HepG2 (cell line): ENCODE data around the gene MRGPRF. TPM values are rescaled to one million over a fixed set of nuclear protein-coding genes. Genes with fewer than 3 reads are reported as not detected.
A peak's percentile ranks its signal among the peaks of the same experiment; 100 is the strongest.

Experiments
- AHR ChIP-seq: IDR thresholded peaks from 2 replicates; pipeline ENCODE4 v1.6.1; 2018; ENCODE audit warnings: missing genetic modification reagents, missing compliant biosample characterization
- RORA ChIP-seq: sonication (generic); formaldehyde crosslinking; IDR thresholded peaks from 2 replicates; pipeline ENCODE4 v1.5.0; 2020; ENCODE audit warnings: mild to moderate bottlenecking, missing genetic modification reagents, moderate library complexity
- SP140L ChIP-seq: sonication (generic); formaldehyde crosslinking; IDR thresholded peaks from 2 replicates; pipeline ENCODE4 v1.4.0; 2020; ENCODE audit warnings: missing genetic modification reagents, borderline replicate concordance
- ZFX ChIP-seq: sonication (generic); formaldehyde crosslinking; IDR thresholded peaks from 2 replicates; pipeline ENCODE4 v1.4.0; 2020; ENCODE audit warnings: mild to moderate bottlenecking, low read depth, missing genetic modification reagents, moderate library complexity
- ZNF468 ChIP-seq: sonication (generic); formaldehyde crosslinking; IDR thresholded peaks from 2 replicates; pipeline ENCODE4 v1.8.0; 2022; ENCODE audit warnings: mild to moderate bottlenecking, moderate library complexity, missing genetic modification reagents
- ZNF484 ChIP-seq: sonication (generic); formaldehyde crosslinking; IDR thresholded peaks from 2 replicates; pipeline ENCODE4 v1.5.1; 2020; ENCODE audit warnings: mild to moderate bottlenecking, low read depth, missing genetic modification reagents, borderline replicate concordance
- ZNF589 ChIP-seq: sonication (generic); formaldehyde crosslinking; conservative IDR thresholded peaks from 2 replicates; pipeline ENCODE4 v1.8.0; 2022; ENCODE audit warnings: mild to moderate bottlenecking, moderate library complexity, missing genetic modification reagents
- ZNF782 ChIP-seq: sonication (generic); formaldehyde crosslinking; IDR thresholded peaks from 2 replicates; pipeline ENCODE4 v1.4.0; 2020; ENCODE audit warnings: missing genetic modification reagents, mild to moderate bottlenecking, borderline replicate concordance
- polyA plus RNA-seq, 8 experiments: library from polyadenylated mRNA; depleted of rRNA in 3 of 8; stranded (reverse) in 7 of 8; unstranded in 1 of 8; fragments of >200 nt; fragmentation: Illumina TruSeq in 4 of 8; extraction: Trizol in 4 of 8; gene quantifications; 2 replicates each; pipeline versions ENCODE4 v1.2.1 to v1.2.3, GENCODE V29; 2011 to 2016; ENCODE audit warnings: low read depth in 4 of 8, missing spikeins in 1 of 8, mixed read lengths in 1 of 8; ENCODE audit not compliant: insufficient read depth in 1 of 8
- total RNA-seq, 5 experiments: library from RNA; depleted of rRNA; stranded (reverse); fragments of >200 nt; fragmentation: Illumina TruSeq; extraction: Trizol; gene quantifications; 2 replicates each; pipeline ENCODE4 v1.2.3, GENCODE V29; 2016; ENCODE audit warnings: low read depth in 1 of 5
- TF ChIP-seq, protein P1 (sequence below): IDR thresholded peaks from 2 replicates; pipeline ENCODE4 v1.4.0; 2020; ENCODE audit warnings: mild to moderate bottlenecking, missing genetic modification reagents
- TF ChIP-seq, protein P2 (sequence below): IDR thresholded peaks from 2 replicates; pipeline ENCODE4 v1.6.1; 2016
- TF ChIP-seq, protein P3 (sequence below): sonication (generic); formaldehyde crosslinking; IDR thresholded peaks from 2 replicates; pipeline ENCODE4 v1.5.0; 2020; ENCODE audit warnings: mild to moderate bottlenecking, missing genetic modification reagents, moderate library complexity
- TF ChIP-seq, protein P4 (sequence below): sonication (generic); formaldehyde crosslinking; IDR thresholded peaks from 2 replicates; pipeline ENCODE4 v1.9.0; 2021; ENCODE audit warnings: missing genetic modification reagents, borderline replicate concordance
- TF ChIP-seq, protein P5 (sequence below): sonication (generic); formaldehyde crosslinking; conservative IDR thresholded peaks from 2 replicates; pipeline ENCODE4 v1.8.0; 2022; ENCODE audit warnings: mild to moderate bottlenecking, moderate library complexity, missing genetic modification reagents

The MRGPRF gene
- total and polyA plus RNA-seq, 2 of the 13 experiments (the other 11 are each of a cell fraction or from before 2014, with no cell fraction given): not detected

DNA sequence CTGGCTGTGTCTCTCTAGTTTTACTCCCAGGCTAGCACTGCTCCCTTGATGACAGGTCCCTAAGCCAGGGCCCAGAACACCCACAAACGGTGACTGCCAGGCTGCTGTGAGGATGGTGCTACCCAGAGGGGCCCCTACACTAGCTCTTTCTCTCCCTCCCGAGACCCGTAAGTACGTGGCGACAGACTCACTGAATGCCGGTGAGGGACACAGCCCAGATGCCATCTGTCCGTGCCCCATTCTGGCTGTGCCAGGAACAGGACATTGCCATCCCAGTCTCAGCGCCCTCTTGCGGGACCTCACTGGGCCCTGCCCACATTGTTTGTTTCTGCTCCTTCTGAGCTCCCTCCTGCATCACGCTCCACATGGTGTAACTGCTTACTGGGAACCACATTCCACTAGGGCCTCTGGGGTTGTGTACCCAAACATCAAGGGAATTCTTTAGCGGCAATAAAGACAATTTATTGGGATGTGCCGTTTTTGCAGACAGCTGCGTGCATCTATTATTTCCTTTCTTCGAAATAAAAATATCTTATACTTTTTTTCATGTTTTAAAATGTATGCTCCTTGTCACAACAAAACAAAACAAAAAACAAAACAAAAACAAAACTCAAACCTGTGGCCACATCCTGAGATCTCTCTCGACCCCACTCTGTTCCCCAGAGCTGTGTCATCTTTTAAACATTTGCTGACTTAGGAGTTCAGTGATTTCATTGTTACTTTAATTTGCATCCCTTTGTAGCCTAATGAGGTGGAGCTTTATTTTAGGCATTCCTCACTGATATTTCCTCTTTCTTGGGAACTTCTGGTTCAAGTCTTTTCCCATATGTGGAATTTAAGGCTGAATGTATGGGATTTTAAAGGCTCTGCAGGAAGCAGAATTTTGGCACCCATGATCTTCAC, 31.3 kb upstream of the MRGPRF start (continued):
- TF ChIP-seq, protein P1, sequence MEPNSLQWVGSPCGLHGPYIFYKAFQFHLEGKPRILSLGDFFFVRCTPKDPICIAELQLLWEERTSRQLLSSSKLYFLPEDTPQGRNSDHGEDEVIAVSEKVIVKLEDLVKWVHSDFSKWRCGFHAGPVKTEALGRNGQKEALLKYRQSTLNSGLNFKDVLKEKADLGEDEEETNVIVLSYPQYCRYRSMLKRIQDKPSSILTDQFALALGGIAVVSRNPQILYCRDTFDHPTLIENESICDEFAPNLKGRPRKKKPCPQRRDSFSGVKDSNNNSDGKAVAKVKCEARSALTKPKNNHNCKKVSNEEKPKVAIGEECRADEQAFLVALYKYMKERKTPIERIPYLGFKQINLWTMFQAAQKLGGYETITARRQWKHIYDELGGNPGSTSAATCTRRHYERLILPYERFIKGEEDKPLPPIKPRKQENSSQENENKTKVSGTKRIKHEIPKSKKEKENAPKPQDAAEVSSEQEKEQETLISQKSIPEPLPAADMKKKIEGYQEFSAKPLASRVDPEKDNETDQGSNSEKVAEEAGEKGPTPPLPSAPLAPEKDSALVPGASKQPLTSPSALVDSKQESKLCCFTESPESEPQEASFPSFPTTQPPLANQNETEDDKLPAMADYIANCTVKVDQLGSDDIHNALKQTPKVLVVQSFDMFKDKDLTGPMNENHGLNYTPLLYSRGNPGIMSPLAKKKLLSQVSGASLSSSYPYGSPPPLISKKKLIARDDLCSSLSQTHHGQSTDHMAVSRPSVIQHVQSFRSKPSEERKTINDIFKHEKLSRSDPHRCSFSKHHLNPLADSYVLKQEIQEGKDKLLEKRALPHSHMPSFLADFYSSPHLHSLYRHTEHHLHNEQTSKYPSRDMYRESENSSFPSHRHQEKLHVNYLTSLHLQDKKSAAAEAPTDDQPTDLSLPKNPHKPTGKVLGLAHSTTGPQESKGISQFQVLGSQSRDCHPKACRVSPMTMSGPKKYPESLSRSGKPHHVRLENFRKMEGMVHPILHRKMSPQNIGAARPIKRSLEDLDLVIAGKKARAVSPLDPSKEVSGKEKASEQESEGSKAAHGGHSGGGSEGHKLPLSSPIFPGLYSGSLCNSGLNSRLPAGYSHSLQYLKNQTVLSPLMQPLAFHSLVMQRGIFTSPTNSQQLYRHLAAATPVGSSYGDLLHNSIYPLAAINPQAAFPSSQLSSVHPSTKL: peak; percentile 23; the same call in 1 of the 2 replicates
- TF ChIP-seq, protein P2, sequence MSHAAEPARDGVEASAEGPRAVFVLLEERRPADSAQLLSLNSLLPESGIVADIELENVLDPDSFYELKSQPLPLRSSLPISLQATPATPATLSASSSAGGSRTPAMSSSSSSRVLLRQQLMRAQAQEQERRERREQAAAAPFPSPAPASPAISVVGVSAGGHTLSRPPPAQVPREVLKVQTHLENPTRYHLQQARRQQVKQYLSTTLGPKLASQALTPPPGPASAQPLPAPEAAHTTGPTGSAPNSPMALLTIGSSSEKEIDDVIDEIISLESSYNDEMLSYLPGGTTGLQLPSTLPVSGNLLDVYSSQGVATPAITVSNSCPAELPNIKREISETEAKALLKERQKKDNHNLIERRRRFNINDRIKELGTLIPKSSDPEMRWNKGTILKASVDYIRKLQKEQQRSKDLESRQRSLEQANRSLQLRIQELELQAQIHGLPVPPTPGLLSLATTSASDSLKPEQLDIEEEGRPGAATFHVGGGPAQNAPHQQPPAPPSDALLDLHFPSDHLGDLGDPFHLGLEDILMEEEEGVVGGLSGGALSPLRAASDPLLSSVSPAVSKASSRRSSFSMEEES (CRISPR knock-in tag): no peak
- TF ChIP-seq, protein P3, sequence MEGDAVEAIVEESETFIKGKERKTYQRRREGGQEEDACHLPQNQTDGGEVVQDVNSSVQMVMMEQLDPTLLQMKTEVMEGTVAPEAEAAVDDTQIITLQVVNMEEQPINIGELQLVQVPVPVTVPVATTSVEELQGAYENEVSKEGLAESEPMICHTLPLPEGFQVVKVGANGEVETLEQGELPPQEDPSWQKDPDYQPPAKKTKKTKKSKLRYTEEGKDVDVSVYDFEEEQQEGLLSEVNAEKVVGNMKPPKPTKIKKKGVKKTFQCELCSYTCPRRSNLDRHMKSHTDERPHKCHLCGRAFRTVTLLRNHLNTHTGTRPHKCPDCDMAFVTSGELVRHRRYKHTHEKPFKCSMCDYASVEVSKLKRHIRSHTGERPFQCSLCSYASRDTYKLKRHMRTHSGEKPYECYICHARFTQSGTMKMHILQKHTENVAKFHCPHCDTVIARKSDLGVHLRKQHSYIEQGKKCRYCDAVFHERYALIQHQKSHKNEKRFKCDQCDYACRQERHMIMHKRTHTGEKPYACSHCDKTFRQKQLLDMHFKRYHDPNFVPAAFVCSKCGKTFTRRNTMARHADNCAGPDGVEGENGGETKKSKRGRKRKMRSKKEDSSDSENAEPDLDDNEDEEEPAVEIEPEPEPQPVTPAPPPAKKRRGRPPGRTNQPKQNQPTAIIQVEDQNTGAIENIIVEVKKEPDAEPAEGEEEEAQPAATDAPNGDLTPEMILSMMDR (CRISPR knock-in tag): peak; percentile 85
- TF ChIP-seq ZNF589 (CRISPR knock-in tag) (no peak), ZNF484 (CRISPR knock-in tag) (no peak), RORA (CRISPR knock-in tag) (no peak), ZNF782 (CRISPR knock-in tag) (0 out of 2 replicates have a peak, but pooled peaks have one; percentile 55), ZFX (peak; percentile 22; the same call in 1 of the 2 replicates), AHR (CRISPR knock-in tag) (0 out of 2 replicates have a peak, but pooled peaks have one; percentile 24), ZNF468 (no peak), SP140L (CRISPR knock-in tag) (no peak)
- TF ChIP-seq, protein P4, sequence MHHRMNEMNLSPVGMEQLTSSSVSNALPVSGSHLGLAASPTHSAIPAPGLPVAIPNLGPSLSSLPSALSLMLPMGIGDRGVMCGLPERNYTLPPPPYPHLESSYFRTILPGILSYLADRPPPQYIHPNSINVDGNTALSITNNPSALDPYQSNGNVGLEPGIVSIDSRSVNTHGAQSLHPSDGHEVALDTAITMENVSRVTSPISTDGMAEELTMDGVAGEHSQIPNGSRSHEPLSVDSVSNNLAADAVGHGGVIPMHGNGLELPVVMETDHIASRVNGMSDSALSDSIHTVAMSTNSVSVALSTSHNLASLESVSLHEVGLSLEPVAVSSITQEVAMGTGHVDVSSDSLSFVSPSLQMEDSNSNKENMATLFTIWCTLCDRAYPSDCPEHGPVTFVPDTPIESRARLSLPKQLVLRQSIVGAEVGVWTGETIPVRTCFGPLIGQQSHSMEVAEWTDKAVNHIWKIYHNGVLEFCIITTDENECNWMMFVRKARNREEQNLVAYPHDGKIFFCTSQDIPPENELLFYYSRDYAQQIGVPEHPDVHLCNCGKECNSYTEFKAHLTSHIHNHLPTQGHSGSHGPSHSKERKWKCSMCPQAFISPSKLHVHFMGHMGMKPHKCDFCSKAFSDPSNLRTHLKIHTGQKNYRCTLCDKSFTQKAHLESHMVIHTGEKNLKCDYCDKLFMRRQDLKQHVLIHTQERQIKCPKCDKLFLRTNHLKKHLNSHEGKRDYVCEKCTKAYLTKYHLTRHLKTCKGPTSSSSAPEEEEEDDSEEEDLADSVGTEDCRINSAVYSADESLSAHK (CRISPR knock-in tag): no peak
- TF ChIP-seq, protein P5, sequence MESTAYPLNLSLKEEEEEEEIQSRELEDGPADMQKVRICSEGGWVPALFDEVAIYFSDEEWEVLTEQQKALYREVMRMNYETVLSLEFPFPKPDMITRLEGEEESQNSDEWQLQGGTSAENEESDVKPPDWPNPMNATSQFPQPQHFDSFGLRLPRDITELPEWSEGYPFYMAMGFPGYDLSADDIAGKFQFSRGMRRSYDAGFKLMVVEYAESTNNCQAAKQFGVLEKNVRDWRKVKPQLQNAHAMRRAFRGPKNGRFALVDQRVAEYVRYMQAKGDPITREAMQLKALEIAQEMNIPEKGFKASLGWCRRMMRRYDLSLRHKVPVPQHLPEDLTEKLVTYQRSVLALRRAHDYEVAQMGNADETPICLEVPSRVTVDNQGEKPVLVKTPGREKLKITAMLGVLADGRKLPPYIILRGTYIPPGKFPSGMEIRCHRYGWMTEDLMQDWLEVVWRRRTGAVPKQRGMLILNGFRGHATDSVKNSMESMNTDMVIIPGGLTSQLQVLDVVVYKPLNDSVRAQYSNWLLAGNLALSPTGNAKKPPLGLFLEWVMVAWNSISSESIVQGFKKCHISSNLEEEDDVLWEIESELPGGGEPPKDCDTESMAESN: no peak
